ENCODE data around the gene DHRS3. TPM values are rescaled to one million over a fixed set of nuclear protein-coding genes. Genes with fewer than 3 reads are reported as not detected.

DHRS3 gene
- total RNA-seq, 1 donor, result 161 TPM

GRCh38 chr1:12580054-12580887 lies 37.7 kb downstream of the DHRS3 start:
- H2AFZ ChIP-seq (ENCODE audit: low read length), result no peak overlapping the region
- peak overlapping the region; percentile 74 for H3K27ac ChIP-seq (ENCODE audit: low read depth, low read length)
- H3K9me3 ChIP-seq (ENCODE audit: low read depth, low read length), result no peaks in the 10 kb centered on the region
- no peaks in the 10 kb centered on the region for H3K27me3 ChIP-seq (ENCODE audit: insufficient read depth, low read length)
- DNase-seq (ENCODE audit: insufficient read length, low spot score, missing footprints), result peak; percentile 78
- peaks cover 10% of the 10 kb centered on the region for H3K79me2 ChIP-seq (ENCODE audit: insufficient read depth, low read length)
- no peak overlapping the region for H3K4me3 ChIP-seq (ENCODE audit: insufficient read depth, low read length)
- peaks cover 20% of the 10 kb centered on the region for H4K20me1 ChIP-seq (ENCODE audit: insufficient read depth, low read length)
- H3K36me3 ChIP-seq (ENCODE audit: insufficient read depth, low read length), result peaks cover 50% of the 10 kb centered on the region
- TF ChIP-seq, protein P1, sequence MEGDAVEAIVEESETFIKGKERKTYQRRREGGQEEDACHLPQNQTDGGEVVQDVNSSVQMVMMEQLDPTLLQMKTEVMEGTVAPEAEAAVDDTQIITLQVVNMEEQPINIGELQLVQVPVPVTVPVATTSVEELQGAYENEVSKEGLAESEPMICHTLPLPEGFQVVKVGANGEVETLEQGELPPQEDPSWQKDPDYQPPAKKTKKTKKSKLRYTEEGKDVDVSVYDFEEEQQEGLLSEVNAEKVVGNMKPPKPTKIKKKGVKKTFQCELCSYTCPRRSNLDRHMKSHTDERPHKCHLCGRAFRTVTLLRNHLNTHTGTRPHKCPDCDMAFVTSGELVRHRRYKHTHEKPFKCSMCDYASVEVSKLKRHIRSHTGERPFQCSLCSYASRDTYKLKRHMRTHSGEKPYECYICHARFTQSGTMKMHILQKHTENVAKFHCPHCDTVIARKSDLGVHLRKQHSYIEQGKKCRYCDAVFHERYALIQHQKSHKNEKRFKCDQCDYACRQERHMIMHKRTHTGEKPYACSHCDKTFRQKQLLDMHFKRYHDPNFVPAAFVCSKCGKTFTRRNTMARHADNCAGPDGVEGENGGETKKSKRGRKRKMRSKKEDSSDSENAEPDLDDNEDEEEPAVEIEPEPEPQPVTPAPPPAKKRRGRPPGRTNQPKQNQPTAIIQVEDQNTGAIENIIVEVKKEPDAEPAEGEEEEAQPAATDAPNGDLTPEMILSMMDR (IDR thresholded peaks at IDR 0.05; ENCODE audit: extremely low read depth, low read depth, low read length), result no peak
- peaks cover 9% of the 10 kb centered on the region for H3K4me1 ChIP-seq (ENCODE audit: insufficient read depth, low read length)
- peak overlapping the region; percentile 27 for H3K4me2 ChIP-seq (ENCODE audit: insufficient read depth, low read length)

- no peak overlapping the region for H3K4me3 ChIP-seq (ENCODE audit: insufficient read depth, low read length)
- H3K79me2 ChIP-seq (ENCODE audit: insufficient read depth, low read length), result peaks cover 5% of the 10 kb centered on the region
- no peak overlapping the region for H3K27ac ChIP-seq (ENCODE audit: low read depth, low read length)
- TF ChIP-seq, protein P1 (IDR thresholded peaks at IDR 0.05; ENCODE audit: extremely low read depth, low read depth, low read length), result no peak
- H3K4me1 ChIP-seq (ENCODE audit: insufficient read depth, low read length), result peaks cover 11% of the 10 kb centered on the region
- H3K4me2 ChIP-seq (ENCODE audit: insufficient read depth, low read length), result no peak overlapping the region
- no peak for DNase-seq (ENCODE audit: insufficient read length, low spot score, missing footprints)
- H3K27me3 ChIP-seq (ENCODE audit: insufficient read depth, low read length), result no peaks in the 10 kb centered on the region
- peaks cover 16% of the 10 kb centered on the region for H4K20me1 ChIP-seq (ENCODE audit: insufficient read depth, low read length)
- no peaks in the 10 kb centered on the region for H3K9me3 ChIP-seq (ENCODE audit: low read depth, low read length)
- no peak overlapping the region for H2AFZ ChIP-seq (ENCODE audit: low read length)
- peaks cover 54% of the 10 kb centered on the region for H3K36me3 ChIP-seq (ENCODE audit: insufficient read depth, low read length)
These were observed 39.1 kb downstream of the DHRS3 start for GRCh38 chr1:12578860-12579422.

DNA sequence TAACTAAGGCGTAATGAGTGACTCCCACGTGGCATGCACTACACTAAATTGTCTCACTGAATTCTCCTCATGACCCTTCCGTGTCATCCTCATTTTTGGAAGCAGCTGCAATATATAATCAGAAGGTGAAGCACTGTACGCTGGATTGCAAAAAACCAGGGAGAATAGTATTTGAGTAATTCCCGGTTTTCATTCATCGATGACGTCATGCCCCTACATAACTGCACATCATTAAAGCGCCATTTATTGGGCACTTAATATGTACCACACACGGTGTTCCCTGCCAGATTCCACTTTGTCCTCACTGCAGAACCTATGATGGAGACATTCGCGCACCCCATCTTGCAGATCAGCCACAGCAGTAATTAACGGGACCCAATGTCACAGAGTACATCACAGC lies 41.0 kb downstream of the DHRS3 start:
- H3K27ac ChIP-seq (ENCODE audit: low read depth, low read length), result no peak overlapping the region
- H3K79me2 ChIP-seq (ENCODE audit: insufficient read depth, low read length), result no peaks in the 10 kb centered on the region
- TF ChIP-seq, protein P1 (IDR thresholded peaks at IDR 0.05; ENCODE audit: extremely low read depth, low read depth, low read length), result no peak
- peaks cover 8% of the 10 kb centered on the region for H4K20me1 ChIP-seq (ENCODE audit: insufficient read depth, low read length)
- no peak overlapping the region for H2AFZ ChIP-seq (ENCODE audit: low read length)
- H3K9me3 ChIP-seq (ENCODE audit: low read depth, low read length), result no peaks in the 10 kb centered on the region
- H3K27me3 ChIP-seq (ENCODE audit: insufficient read depth, low read length), result no peaks in the 10 kb centered on the region
- peaks cover 67% of the 10 kb centered on the region for H3K36me3 ChIP-seq (ENCODE audit: insufficient read depth, low read length)
- H3K4me2 ChIP-seq (ENCODE audit: insufficient read depth, low read length), result no peak overlapping the region
- no peak for DNase-seq (ENCODE audit: insufficient read length, low spot score, missing footprints)
- peaks cover 15% of the 10 kb centered on the region for H3K4me1 ChIP-seq (ENCODE audit: insufficient read depth, low read length)
- no peak overlapping the region for H3K4me3 ChIP-seq (ENCODE audit: insufficient read depth, low read length)

- H3K4me1 ChIP-seq (ENCODE audit: insufficient read depth, low read length), result peaks cover 8% of the 10 kb centered on the region
- H3K27me3 ChIP-seq (ENCODE audit: insufficient read depth, low read length), result no peaks in the 10 kb centered on the region
- H4K20me1 ChIP-seq (ENCODE audit: insufficient read depth, low read length), result peaks cover under 1% of the 10 kb centered on the region
- TF ChIP-seq, protein P1 (IDR thresholded peaks at IDR 0.05; ENCODE audit: extremely low read depth, low read depth, low read length), result no peak
- no peak overlapping the region for H2AFZ ChIP-seq (ENCODE audit: low read length)
- no peaks in the 10 kb centered on the region for H3K79me2 ChIP-seq (ENCODE audit: insufficient read depth, low read length)
- no peaks in the 10 kb centered on the region for H3K9me3 ChIP-seq (ENCODE audit: low read depth, low read length)
- no peak overlapping the region for H3K4me2 ChIP-seq (ENCODE audit: insufficient read depth, low read length)
- DNase-seq (ENCODE audit: insufficient read length, low spot score, missing footprints), result no peak
- no peak overlapping the region for H3K4me3 ChIP-seq (ENCODE audit: insufficient read depth, low read length)
- peak overlapping the region; percentile 24 for H3K27ac ChIP-seq (ENCODE audit: low read depth, low read length)
- peaks cover 74% of the 10 kb centered on the region for H3K36me3 ChIP-seq (ENCODE audit: insufficient read depth, low read length)
These were observed 43.3 kb downstream of the DHRS3 start for GRCh38 chr1:12574757-12575139.

All from osteoblast (primary cell).